GM21717 (cell line): Measurements from ENCODE around the gene RAD51B.

Source experiments
- ATAC-seq: cut with Tn5 transposase; IDR thresholded peaks from one replicate; pipeline ENCODE4 v1.9.1; 2021; ENCODE audit warnings: mild to moderate bottlenecking, moderate library complexity; ENCODE audit not compliant: unreplicated experiment

Gene RAD51B

GRCh38 chr14:68682166-68683103 lies 862.9 kb downstream of the RAD51B start:
- ATAC-seq = no peak

- no peak for ATAC-seq
Measured at GRCh38 chr14:68683326-68683725, 863.7 kb downstream of the RAD51B start.

GRCh38 chr14:68684466-68685418 lies 865.2 kb downstream of the RAD51B start:
- ATAC-seq = no peak

- ATAC-seq = peak; percentile 71
Measured at GRCh38 chr14:68685419-68686204, 866.0 kb downstream of the RAD51B start.

GRCh38 chr14:68686205-68686465 lies 866.6 kb downstream of the RAD51B start:
- ATAC-seq = no peak

GRCh38 chr14:68686724-68687123 lies 867.1 kb downstream of the RAD51B start:
- no peak for ATAC-seq

GRCh38 chr14:68687746-68688145 lies 868.2 kb downstream of the RAD51B start:
- no peak for ATAC-seq

- ATAC-seq = no peak
Measured at GRCh38 chr14:68688872-68689371, 869.3 kb downstream of the RAD51B start.

GRCh38 chr14:68689511-68689910 lies 869.9 kb downstream of the RAD51B start:
- ATAC-seq = no peak

GRCh38 chr14:68690089-68690958 lies 870.7 kb downstream of the RAD51B start:
- no peak for ATAC-seq

GRCh38 chr14:68691031-68691791 lies 871.6 kb downstream of the RAD51B start:
- no peak for ATAC-seq

- ATAC-seq = no peak
Measured at GRCh38 chr14:68691792-68692118, 872.2 kb downstream of the RAD51B start.

- ATAC-seq = no peak
Measured at GRCh38 chr14:68692216-68692615, 872.6 kb downstream of the RAD51B start.

- no peak for ATAC-seq
Measured at GRCh38 chr14:68692916-68693771, 873.6 kb downstream of the RAD51B start.

GRCh38 chr14:68693926-68694325 lies 874.3 kb downstream of the RAD51B start:
- no peak for ATAC-seq

GRCh38 chr14:68694516-68695235 lies 875.1 kb downstream of the RAD51B start:
- no peak for ATAC-seq

- ATAC-seq = peak; percentile 75
Measured at GRCh38 chr14:68695326-68695768, 875.8 kb downstream of the RAD51B start.

GRCh38 chr14:68695856-68696255 lies 876.3 kb downstream of the RAD51B start:
- no peak for ATAC-seq
